ENCODE data around the gene PROC.

PROC gene

GRCh38 chr2:127392828-127393578 lies 25.2 kb upstream of the PROC start:
- CTCF ChIA-PET: interaction anchor here (0.7 kb wide), 1 partner anchor 59 kb away, joined by 3 read pairs; no protein-coding TSS in a partner anchor
- no peak overlapping the region for H3K4me3 ChIP-seq (ENCODE audit: low read depth, low read length)
- no peak for DNase-seq (ENCODE audit: low read depth, low spot score)
- POLR2A ChIA-PET: no interaction called here
- no peak for TF ChIP-seq CTCF (IDR thresholded peaks at IDR 0.05; ENCODE audit: insufficient read depth, low read length, missing control alignments)

GRCh38 chr2:127394492-127394891 lies 23.7 kb upstream of the PROC start:
- no peak for TF ChIP-seq CTCF (IDR thresholded peaks at IDR 0.05; ENCODE audit: insufficient read depth, low read length, missing control alignments)
- no peak overlapping the region for H3K4me3 ChIP-seq (ENCODE audit: low read depth, low read length)
- no peak for DNase-seq (ENCODE audit: low read depth, low spot score)
- ChIA-PET POLR2A (no interaction called here), CTCF (interaction anchor here (1.0 to 1.1 kb wide), 2 partner anchors 30 to 70 kb away, joined by 3 to 4 read pairs; no protein-coding TSS in a partner anchor)

GRCh38 chr2:127397568-127398238 lies 20.5 kb upstream of the PROC start:
- ChIA-PET CTCF (no interaction called here), POLR2A (interaction anchor here (0.5 to 0.7 kb wide), 2 partner anchors 13 to 31 kb away, joined by 3 to 4 read pairs; no protein-coding TSS in a partner anchor)
- DNase-seq (ENCODE audit: low read depth, low spot score): no peak
- H3K4me3 ChIP-seq (ENCODE audit: low read depth, low read length): no peak overlapping the region
- no peak for TF ChIP-seq CTCF (IDR thresholded peaks at IDR 0.05; ENCODE audit: insufficient read depth, low read length, missing control alignments)

- CTCF ChIA-PET: no interaction called here
- no peak for TF ChIP-seq CTCF (IDR thresholded peaks at IDR 0.05; ENCODE audit: insufficient read depth, low read length, missing control alignments)
- DNase-seq (ENCODE audit: low read depth, low spot score): peak; percentile 52
- H3K4me3 ChIP-seq (ENCODE audit: low read depth, low read length): no peak overlapping the region
- POLR2A ChIA-PET: interaction anchor here (0.7 kb wide), 1 partner anchor 13 kb away, joined by 4 read pairs; no protein-coding TSS in a partner anchor
Measured at GRCh38 chr2:127398239-127398590, 20.0 kb upstream of the PROC start.

GRCh38 chr2:127400533-127400896 lies 17.7 kb upstream of the PROC start:
- CTCF ChIA-PET: no interaction called here
- POLR2A ChIA-PET: no interaction called here
- no peak for DNase-seq (ENCODE audit: low read depth, low spot score)
- no peak for TF ChIP-seq CTCF (IDR thresholded peaks at IDR 0.05; ENCODE audit: insufficient read depth, low read length, missing control alignments)
- no peak overlapping the region for H3K4me3 ChIP-seq (ENCODE audit: low read depth, low read length)

Data from AG04449 (cell line).